ENCODE measurements around the gene TRIO. TPM values are rescaled to one million over a fixed set of nuclear protein-coding genes. Genes with fewer than 3 reads are reported as not detected.

TRIO gene
- total and polyA plus RNA-seq, 7 donors = 18.5 to 77.5 (median 35.0) TPM

DNA sequence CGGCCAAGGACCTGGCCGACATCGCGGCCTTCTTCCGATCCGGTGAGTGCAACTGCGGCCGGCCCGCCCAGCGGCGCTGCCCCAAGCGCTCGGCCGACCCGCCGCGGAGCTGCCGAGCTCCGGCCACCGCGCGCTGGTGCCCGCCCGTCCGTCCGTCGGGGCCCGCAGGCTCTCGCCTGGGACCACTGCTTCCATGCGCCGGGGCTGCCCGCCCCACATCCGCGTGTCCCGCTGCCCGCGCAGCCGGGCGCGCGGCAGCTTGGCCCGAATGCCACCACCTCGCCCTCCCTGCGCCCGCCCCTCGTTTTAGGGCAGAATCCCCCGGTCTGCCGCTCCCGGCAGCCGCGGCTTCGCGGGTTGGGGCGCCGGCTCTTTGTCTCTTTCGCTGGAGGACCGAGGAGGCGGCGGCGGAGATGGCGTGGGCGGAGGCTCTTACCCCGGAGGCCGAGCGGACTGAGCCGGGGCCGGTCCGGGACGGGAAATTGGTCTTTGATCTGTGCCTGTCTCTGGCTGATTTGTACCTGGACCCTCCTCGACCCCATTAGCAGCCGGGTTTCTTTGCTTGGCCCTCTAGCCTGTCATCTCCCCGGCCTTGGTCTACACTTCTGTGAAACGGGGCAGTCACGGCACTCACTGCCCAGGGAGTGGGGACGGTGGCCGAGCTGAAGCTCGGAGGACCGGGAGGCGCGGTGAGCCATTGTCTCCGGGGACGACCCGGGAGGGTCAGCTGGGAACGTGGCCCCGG is 871 bp downstream of the TRIO start:
- ATAC-seq (peak; percentile 15 to 27 (median 24)), DNase-seq (peak; percentile 61 to 76)
- intact Hi-C loops (cut with DNase I) = loop anchor here (2.0 to 5.0 kb wide), 3 partner anchors 102 to 125 kb away; no protein-coding TSS in a partner anchor

DNA sequence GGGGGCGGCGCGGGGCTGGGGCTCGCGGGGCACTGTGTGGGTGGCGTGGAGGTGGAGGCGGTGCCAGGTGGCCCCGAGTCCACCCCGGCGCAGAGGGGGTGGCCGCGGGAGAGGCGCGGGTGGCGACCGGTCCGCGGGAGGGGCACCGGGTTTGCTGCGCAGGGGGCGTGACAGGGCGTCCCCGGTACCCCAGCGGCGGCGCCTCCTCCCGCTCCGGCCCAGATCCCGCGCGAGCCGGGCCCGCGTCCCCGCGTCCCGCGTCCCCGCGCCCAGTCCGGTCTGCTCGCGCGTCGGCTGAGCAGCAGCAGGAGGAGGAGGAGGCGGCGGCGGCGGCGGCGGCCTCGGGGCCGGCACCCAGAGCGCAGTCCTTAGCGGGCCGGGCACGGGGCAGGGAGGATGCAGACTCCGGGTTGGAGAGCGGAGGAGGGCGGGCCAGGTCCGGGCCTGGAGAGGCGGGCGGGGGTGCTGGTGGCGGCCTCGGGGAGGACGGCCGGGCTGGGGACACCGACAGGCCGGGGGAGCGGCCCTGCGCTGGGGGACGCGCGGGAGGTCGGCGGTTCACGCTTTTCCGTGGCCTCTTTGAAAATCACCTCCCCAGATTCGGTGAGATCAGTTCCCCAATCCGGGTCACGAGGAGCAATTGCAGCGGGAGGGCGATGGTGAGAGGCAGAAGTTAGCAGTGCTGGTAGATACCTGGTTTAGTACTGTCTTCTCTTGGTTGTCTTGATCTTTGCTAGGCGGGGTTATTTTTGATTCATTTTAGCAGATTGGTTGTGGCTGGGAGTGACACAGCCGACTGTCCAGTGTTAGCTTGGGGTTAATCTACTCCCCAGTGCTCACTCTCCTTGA is 1.7 kb downstream of the TRIO start:
- 0 to 1% (median 0%) methylated on average over 20 to 85 of the region's 85 CpGs for WGBS, 3 donors
- no peaks in the 10 kb centered on the region for H3K27me3 ChIP-seq (ENCODE audit: insufficient read depth in 3 of 3, low read length in 2 of 3)
- peak overlapping the region; percentile 96 for H3K4me3 ChIP-seq
- DNase-seq (peak; percentile 73 to 80), ATAC-seq (peak; percentile 47 to 64 (median 58))
- H3K36me3 ChIP-seq (ENCODE audit: insufficient read depth in 1 of 2, low read depth in 1 of 2) = no peaks in the 10 kb centered on the region
- intact Hi-C loops (cut with DNase I) = loop anchor here (2.0 to 5.0 kb wide), 5 partner anchors 37 to 124 kb away; no protein-coding TSS in a partner anchor
- peak overlapping the region; percentile 95 for H3K27ac ChIP-seq
- H3K4me1 ChIP-seq = peaks cover 54% of the 10 kb centered on the region
- TF ChIP-seq, protein P1, sequence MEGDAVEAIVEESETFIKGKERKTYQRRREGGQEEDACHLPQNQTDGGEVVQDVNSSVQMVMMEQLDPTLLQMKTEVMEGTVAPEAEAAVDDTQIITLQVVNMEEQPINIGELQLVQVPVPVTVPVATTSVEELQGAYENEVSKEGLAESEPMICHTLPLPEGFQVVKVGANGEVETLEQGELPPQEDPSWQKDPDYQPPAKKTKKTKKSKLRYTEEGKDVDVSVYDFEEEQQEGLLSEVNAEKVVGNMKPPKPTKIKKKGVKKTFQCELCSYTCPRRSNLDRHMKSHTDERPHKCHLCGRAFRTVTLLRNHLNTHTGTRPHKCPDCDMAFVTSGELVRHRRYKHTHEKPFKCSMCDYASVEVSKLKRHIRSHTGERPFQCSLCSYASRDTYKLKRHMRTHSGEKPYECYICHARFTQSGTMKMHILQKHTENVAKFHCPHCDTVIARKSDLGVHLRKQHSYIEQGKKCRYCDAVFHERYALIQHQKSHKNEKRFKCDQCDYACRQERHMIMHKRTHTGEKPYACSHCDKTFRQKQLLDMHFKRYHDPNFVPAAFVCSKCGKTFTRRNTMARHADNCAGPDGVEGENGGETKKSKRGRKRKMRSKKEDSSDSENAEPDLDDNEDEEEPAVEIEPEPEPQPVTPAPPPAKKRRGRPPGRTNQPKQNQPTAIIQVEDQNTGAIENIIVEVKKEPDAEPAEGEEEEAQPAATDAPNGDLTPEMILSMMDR (IDR thresholded peaks at IDR 0.05) = peak; percentile 5
- H3K9me3 ChIP-seq = no peaks in the 10 kb centered on the region

More for the DNA sequence above, 871 bp downstream of the TRIO start:
- Histone ChIP-seq H3K36me3 (ENCODE audit: insufficient read depth in 1 of 2, low read depth in 1 of 2) (no peaks in the 10 kb centered on the region), H3K27me3 (ENCODE audit: insufficient read depth in 3 of 3, low read length in 2 of 3) (no peaks in the 10 kb centered on the region), H3K4me3 (peak overlapping the region; percentile 96), H3K4me1 (peaks cover 53% of the 10 kb centered on the region), H3K27ac (peak overlapping the region; percentile 95), H3K9me3 (no peaks in the 10 kb centered on the region)
- WGBS, 3 donors = 0 to 1% (median 0%) methylated on average over 54 to 85 of the region's 85 CpGs
- TF ChIP-seq, protein P1 (IDR thresholded peaks at IDR 0.05) = no peak

DNA sequence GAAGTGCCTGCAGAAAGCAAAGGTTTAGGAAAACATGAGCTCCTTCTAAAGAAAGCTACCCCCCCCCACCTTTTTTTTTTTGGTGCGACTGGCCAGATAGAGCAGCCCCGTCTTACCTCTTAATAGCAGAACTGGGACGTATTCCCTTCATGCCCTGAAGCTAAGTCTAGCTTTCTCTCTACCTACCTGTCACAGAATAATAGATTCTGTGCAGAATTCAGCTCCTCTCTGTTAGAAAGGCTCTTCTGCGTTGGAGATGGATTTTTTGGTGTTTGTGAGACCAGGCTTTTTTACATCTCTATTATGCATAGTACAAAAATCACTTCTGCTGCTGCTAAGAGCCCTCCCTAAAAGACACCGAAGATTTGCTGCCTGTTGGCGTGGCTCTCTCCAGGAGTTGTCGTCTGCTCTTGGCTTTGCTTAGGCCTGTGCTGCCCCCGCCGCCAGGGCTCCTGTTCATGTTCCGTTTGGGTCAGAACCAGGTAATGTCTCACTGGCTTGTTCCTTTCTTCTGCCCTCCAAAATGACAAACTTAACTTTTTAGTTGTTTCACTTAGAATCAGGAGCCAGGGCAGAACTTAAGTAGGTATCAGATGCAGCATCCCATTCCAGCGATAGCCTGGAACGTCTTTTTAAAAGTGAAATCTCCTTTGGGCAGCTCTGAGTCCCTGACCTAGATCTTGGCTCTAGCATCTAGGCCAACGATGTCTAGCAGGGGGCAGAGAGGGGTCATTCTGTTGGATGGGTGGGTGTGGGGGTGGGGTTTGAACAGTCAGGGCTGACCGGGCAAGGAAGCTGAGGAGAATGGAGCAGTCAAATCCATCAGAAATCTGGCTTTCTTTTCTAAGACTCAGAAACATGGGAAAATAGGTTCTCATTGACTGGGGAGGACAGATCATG is 2.5 kb downstream of the TRIO start:
- DNase-seq = peak in 1 of 2 donors; percentile 38
- WGBS, 3 donors = 12 to 19% (median 12%) methylated on average over 14 of the region's 14 CpGs
- Histone ChIP-seq H3K4me3 (peak overlapping the region; percentile 96), H3K9me3 (no peaks in the 10 kb centered on the region), H3K27me3 (ENCODE audit: insufficient read depth in 3 of 3, low read length in 2 of 3) (no peaks in the 10 kb centered on the region), H3K27ac (peak overlapping the region; percentile 95), H3K36me3 (ENCODE audit: insufficient read depth in 1 of 2, low read depth in 1 of 2) (no peaks in the 10 kb centered on the region), H3K4me1 (peaks cover 56% of the 10 kb centered on the region)
- intact Hi-C loops (cut with DNase I) = loop anchor here (2.0 to 5.0 kb wide), 3 partner anchors 37 to 123 kb away; no protein-coding TSS in a partner anchor
- TF ChIP-seq, protein P1 (IDR thresholded peaks at IDR 0.05) = no peak
- ATAC-seq = no peak

DNA sequence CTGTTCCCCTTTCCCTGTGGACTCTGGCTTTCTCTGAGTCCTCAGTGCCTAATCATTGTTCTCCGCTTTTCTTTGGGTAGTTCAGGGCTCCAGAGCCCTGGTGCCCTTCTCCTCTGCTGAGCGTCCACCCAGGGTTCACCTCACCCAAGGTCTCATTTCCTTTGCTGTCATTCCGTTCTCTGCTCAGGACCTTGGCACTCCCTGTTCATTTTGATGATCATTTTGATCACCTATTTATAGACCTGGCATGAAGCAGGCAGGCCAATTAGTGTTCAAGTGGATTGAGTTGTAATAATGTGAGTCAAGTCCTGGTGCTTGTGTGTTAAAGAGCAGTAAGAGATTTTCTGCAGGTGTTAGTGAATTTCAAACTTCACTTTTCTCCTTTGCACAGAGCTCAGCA is 3.6 kb downstream of the TRIO start:
- intact Hi-C loops (cut with DNase I) = loop anchor here (5.0 kb wide), 2 partner anchors 36 to 51 kb away; no protein-coding TSS in a partner anchor
- 41 to 56% (median 43%) methylated on average over 3 of the region's 3 CpGs for WGBS, 3 donors
- Histone ChIP-seq H3K27ac (peak overlapping the region; percentile 95), H3K4me3 (peak overlapping the region; percentile 96), H3K9me3 (no peaks in the 10 kb centered on the region), H3K27me3 (ENCODE audit: insufficient read depth in 3 of 3, low read length in 2 of 3) (no peaks in the 10 kb centered on the region), H3K4me1 (peaks cover 53% of the 10 kb centered on the region), H3K36me3 (ENCODE audit: insufficient read depth in 1 of 2, low read depth in 1 of 2) (no peaks in the 10 kb centered on the region)
- DNase-seq (no peak), ATAC-seq (no peak)
- TF ChIP-seq, protein P1 (IDR thresholded peaks at IDR 0.05) = no peak

All from psoas muscle (tissue), 8 donors.